HL-60 (cell line): Measurements from ENCODE around the gene BMPER.

Source experiments
- DNase-seq, 2 experiments: peaks; one replicate each; pipeline ENCODE4 v3.0.0-alpha.2; 2010 to 2020; ENCODE audit warnings: low read depth in 1 of 2, low spot score in 1 of 2
- H3K27ac ChIP-seq: fragments of 250-450 bp; sonication (Bioruptor Pico); replicated peaks from 2 replicates; pipeline ENCODE4 v1.5.1; 2020; ENCODE audit warnings: mild to moderate bottlenecking, moderate library complexity
- H3K27me3 ChIP-seq: fragments of 250-450 bp; sonication (Bioruptor Pico); 2 replicates; pipeline ENCODE4 v1.5.1; 2021; ENCODE audit warnings: mild to moderate bottlenecking, moderate library complexity; ENCODE audit not compliant: insufficient read depth, poor library complexity, severe bottlenecking
- H3K4me3 ChIP-seq: replicated peaks from 2 replicates; pipeline ENCODE4 v1.5.1; 2011; ENCODE audit warnings: mild to moderate bottlenecking, control low read depth, low read length; ENCODE audit not compliant: insufficient read depth
- GABPA ChIP-seq: IDR thresholded peaks from 2 replicates; pipeline ENCODE4 v1.6.1; 2012; ENCODE audit warnings: low read depth
- POLR2AphosphoS5 ChIP-seq: IDR thresholded peaks from 2 replicates; pipeline ENCODE4 v1.6.1; 2012; ENCODE audit warnings: low read depth
- SPI1 ChIP-seq: IDR thresholded peaks from 2 replicates; pipeline ENCODE4 v1.6.1; 2012; ENCODE audit warnings: low read depth, mild to moderate bottlenecking, borderline replicate concordance
- TF ChIP-seq, protein P1 (sequence below): IDR thresholded peaks from 2 replicates; pipeline ENCODE4 v1.6.1; 2012; ENCODE audit warnings: low read depth; ENCODE audit not compliant: insufficient replicate concordance
- TF ChIP-seq, protein P2 (sequence below): IDR thresholded peaks from one replicate; pipeline ENCODE4 v1.5.1; 2011; ENCODE audit warnings: low read length, control low read depth, inconsistent platforms; ENCODE audit not compliant: insufficient read depth

BMPER gene

GRCh38 chr7:33970536-33970935 lies 65.2 kb downstream of the BMPER start:
- Histone ChIP-seq H3K27me3 (no peaks in the 10 kb centered on the region), H3K4me3 (no peak overlapping the region), H3K27ac (no peak overlapping the region)
- TF ChIP-seq, protein P1, sequence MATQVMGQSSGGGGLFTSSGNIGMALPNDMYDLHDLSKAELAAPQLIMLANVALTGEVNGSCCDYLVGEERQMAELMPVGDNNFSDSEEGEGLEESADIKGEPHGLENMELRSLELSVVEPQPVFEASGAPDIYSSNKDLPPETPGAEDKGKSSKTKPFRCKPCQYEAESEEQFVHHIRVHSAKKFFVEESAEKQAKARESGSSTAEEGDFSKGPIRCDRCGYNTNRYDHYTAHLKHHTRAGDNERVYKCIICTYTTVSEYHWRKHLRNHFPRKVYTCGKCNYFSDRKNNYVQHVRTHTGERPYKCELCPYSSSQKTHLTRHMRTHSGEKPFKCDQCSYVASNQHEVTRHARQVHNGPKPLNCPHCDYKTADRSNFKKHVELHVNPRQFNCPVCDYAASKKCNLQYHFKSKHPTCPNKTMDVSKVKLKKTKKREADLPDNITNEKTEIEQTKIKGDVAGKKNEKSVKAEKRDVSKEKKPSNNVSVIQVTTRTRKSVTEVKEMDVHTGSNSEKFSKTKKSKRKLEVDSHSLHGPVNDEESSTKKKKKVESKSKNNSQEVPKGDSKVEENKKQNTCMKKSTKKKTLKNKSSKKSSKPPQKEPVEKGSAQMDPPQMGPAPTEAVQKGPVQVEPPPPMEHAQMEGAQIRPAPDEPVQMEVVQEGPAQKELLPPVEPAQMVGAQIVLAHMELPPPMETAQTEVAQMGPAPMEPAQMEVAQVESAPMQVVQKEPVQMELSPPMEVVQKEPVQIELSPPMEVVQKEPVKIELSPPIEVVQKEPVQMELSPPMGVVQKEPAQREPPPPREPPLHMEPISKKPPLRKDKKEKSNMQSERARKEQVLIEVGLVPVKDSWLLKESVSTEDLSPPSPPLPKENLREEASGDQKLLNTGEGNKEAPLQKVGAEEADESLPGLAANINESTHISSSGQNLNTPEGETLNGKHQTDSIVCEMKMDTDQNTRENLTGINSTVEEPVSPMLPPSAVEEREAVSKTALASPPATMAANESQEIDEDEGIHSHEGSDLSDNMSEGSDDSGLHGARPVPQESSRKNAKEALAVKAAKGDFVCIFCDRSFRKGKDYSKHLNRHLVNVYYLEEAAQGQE, result no peak
- TF ChIP-seq, protein P2, sequence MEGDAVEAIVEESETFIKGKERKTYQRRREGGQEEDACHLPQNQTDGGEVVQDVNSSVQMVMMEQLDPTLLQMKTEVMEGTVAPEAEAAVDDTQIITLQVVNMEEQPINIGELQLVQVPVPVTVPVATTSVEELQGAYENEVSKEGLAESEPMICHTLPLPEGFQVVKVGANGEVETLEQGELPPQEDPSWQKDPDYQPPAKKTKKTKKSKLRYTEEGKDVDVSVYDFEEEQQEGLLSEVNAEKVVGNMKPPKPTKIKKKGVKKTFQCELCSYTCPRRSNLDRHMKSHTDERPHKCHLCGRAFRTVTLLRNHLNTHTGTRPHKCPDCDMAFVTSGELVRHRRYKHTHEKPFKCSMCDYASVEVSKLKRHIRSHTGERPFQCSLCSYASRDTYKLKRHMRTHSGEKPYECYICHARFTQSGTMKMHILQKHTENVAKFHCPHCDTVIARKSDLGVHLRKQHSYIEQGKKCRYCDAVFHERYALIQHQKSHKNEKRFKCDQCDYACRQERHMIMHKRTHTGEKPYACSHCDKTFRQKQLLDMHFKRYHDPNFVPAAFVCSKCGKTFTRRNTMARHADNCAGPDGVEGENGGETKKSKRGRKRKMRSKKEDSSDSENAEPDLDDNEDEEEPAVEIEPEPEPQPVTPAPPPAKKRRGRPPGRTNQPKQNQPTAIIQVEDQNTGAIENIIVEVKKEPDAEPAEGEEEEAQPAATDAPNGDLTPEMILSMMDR, result no peak
- DNase-seq, result no peak

DNA sequence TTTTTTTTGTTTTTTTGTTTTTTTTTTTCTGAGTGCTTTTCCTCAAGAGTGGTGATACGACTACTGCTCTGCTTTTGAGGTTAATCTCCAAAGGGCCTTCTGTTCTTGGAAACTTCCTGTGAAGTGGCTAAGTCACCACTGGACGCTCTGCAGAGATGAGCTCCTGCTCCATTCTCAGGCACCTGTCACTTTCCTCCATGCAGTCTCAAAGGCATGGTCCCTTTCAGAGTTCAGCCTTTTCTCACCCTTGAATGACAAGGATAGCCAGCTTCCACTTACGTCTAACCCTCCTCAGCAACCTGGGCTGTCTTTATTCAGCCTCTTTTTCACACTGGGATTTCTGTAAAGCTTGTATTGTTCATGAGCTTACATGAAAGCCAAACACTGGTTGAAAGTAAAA lies 65.8 kb downstream of the BMPER start:
- H3K27ac ChIP-seq, result no peak overlapping the region
- no peaks in the 10 kb centered on the region for H3K27me3 ChIP-seq
- TF ChIP-seq GABPA (no peak), POLR2AphosphoS5 (no peak), SPI1 (no peak)
- TF ChIP-seq, protein P1, result no peak
- TF ChIP-seq, protein P2, result no peak
- DNase-seq, result no peak
- H3K4me3 ChIP-seq, result no peak overlapping the region

GRCh38 chr7:33973231-33974015 lies 68.1 kb downstream of the BMPER start:
- Histone ChIP-seq H3K4me3 (no peak overlapping the region), H3K27ac (no peak overlapping the region), H3K27me3 (no peaks in the 10 kb centered on the region)
- DNase-seq, result no peak
- TF ChIP-seq, protein P2, result no peak
- no peak for TF ChIP-seq POLR2AphosphoS5
- TF ChIP-seq, protein P1, result no peak
